SJSA1 (cell line): Measurements from ENCODE around the gene FRAS1. TPM values are rescaled to one million over a fixed set of nuclear protein-coding genes. Genes with fewer than 3 reads are reported as not detected.
"Not testable (repeated sequence)": the region's sequence is repeated elsewhere in the genome, so short reads cannot be mapped to it uniquely, and the experiment has no call there.

ENCODE experiments used
- DNase-seq, 2 experiments: peaks; one replicate each; pipeline ENCODE4 v3.0.0-alpha.2; 2015 to 2020; ENCODE audit warnings: low spot score in 2 of 2, low read depth in 1 of 2
- H3K27ac ChIP-seq: fragments of 250-450 bp; sonication (Bioruptor Pico); 2 replicates; pipeline ENCODE4 v1.5.1; 2020; ENCODE audit warnings: mild to moderate bottlenecking, moderate library complexity
- H3K27me3 ChIP-seq: fragments of 250-450 bp; sonication (Bioruptor Pico); replicated peaks from 2 replicates; pipeline ENCODE4 v1.5.1; 2020; ENCODE audit warnings: mild to moderate bottlenecking, moderate library complexity
- H3K36me3 ChIP-seq: fragments of 250-450 bp; sonication (Bioruptor Pico); 2 replicates; pipeline ENCODE4 v1.5.1; 2020; ENCODE audit warnings: mild to moderate bottlenecking
- H3K4me1 ChIP-seq: fragments of 250-450 bp; sonication (Bioruptor Pico); replicated peaks from 2 replicates; pipeline ENCODE4 v1.6.1; 2021; ENCODE audit warnings: mild to moderate bottlenecking
- H3K4me3 ChIP-seq: fragments of 250-450 bp; sonication (Bioruptor Pico); 2 replicates; pipeline ENCODE4 v1.5.1; 2020; ENCODE audit warnings: mild to moderate bottlenecking
- H3K9me3 ChIP-seq: fragments of 250-450 bp; sonication (Bioruptor Pico); replicated peaks from 2 replicates; pipeline ENCODE4 v1.5.1; 2020; ENCODE audit warnings: mild to moderate bottlenecking
- total RNA-seq: library from RNA; depleted of rRNA; stranded (reverse); fragments of >200 nt; shearing (Covaris generic); gene quantifications from 2 replicates; pipeline ENCODE4 v1.2.3, GENCODE V29; 2014

Gene FRAS1
- total RNA-seq, 1 experiment from 2014 or later = 0.21 TPM

DNA sequence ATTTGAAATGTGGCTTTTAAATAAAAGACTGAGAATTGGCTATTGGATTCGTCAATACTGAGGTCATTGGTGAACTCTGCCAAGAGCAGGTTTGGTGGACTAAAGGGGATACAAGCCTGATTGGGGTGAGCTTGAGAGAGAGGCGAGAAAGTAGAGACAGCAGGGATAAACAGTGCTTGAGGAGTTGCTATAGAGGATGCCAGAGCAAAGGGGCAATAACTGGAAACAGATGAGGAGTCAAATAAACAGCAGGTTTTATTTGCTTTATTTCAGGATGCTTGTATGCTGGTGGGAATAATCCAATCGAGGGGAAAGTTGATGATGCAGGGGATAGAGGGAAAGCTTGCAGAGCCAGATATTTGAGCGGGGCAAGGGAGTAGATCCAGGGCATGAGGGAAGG, 470.4 kb downstream of the FRAS1 start:
- Histone ChIP-seq H3K27ac (no peak overlapping the region), H3K4me3 (no peak overlapping the region), H3K27me3 (no peaks in the 10 kb centered on the region), H3K9me3 (peaks cover 4% of the 10 kb centered on the region), H3K36me3 (no peaks in the 10 kb centered on the region), H3K4me1 (peaks cover 32% of the 10 kb centered on the region)
- no peak for DNase-seq

DNA sequence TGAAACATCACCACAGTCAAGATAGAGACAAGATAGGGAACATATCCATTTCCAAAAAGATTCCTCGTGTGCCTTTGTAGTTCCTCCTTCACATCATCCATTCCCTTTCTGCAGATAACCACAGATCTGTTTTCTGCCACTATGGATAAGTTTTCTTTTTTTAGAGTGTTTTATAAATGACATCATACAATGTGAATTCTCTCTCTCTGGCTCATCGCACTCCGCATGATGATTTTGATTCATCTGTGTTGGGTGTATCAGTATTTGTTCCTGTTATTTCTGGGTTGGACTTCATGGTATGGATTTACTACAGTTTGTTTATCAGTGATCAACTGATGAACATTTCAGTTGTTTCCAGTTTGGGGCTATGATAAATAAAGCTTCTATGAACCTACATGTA, 471.2 kb downstream of the FRAS1 start:
- Histone ChIP-seq H3K27me3 (no peaks in the 10 kb centered on the region), H3K4me1 (peaks cover 32% of the 10 kb centered on the region), H3K9me3 (peaks cover 4% of the 10 kb centered on the region), H3K4me3 (no peak overlapping the region), H3K27ac (peak overlapping the region; percentile 88), H3K36me3 (no peaks in the 10 kb centered on the region)
- no peak for DNase-seq

DNA sequence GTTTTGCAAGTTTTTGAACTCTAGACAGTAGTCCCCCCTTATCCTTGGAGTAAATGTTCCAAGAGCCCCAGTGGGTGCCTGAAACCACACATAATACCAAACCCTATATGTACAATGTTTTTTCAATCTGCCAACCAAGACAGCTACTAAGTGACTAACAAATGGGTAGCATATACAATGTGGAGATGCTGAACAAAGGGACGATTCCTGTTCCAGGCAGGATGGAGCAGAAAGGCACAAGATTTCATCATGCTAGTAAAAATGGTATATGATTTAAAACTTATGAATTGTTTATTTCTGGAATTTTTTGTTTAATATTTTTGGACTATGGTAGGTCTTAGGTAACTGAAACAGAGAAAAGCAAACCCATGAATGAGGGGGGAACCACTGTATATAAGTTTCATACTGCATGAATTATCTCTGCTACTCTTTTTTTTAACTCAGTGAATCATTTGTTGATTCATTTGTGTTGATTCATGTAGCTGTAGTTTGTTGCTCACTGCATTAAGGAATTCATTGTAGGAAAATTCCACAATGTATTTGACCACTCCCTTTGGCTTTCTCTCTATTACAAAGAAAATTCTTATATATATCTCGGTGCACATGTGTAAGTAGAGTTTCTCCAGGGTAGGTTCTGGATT, 472.6 kb downstream of the FRAS1 start:
- Histone ChIP-seq H3K9me3 (peaks cover 4% of the 10 kb centered on the region), H3K36me3 (no peaks in the 10 kb centered on the region), H3K4me1 (peaks cover 45% of the 10 kb centered on the region), H3K4me3 (no peak overlapping the region), H3K27ac (peak overlapping the region; percentile 88), H3K27me3 (no peaks in the 10 kb centered on the region)
- peak in 1 of 2 experiments; percentile 72 for DNase-seq

DNA sequence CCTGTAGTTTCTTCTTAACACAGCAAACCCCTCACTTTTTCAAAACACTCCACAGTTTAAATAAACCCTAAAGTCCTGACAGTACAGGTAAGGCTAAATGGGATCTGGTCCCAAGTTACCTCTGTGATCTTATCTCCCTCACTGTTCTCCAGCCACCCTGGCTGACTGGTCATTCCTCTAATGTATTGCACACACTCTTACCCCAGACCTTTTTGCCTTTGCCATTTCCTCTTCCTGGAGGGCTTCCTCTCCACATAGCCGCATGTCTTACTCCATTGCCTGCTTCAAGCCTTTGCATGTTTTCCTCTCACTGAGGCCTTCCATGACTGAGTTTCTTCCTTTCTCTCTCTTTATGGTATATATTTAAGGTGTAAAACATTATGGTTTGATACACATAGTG, 474.9 kb downstream of the FRAS1 start:
- no peaks in the 10 kb centered on the region for H3K27me3 ChIP-seq
- peaks cover 4% of the 10 kb centered on the region for H3K9me3 ChIP-seq
- H3K4me1 ChIP-seq = peaks cover 49% of the 10 kb centered on the region
- no peak overlapping the region for H3K4me3 ChIP-seq
- no peaks in the 10 kb centered on the region for H3K36me3 ChIP-seq
- no peak overlapping the region for H3K27ac ChIP-seq
- DNase-seq = no peak

- Histone ChIP-seq H3K27ac (peak overlapping the region; percentile 77), H3K4me1 (peaks cover 35% of the 10 kb centered on the region), H3K36me3 (no peaks in the 10 kb centered on the region), H3K9me3 (peaks cover 4% of the 10 kb centered on the region), H3K27me3 (no peaks in the 10 kb centered on the region), H3K4me3 (no peak overlapping the region)
- DNase-seq = no peak
Observed at GRCh38 chr4:78533854-78534253, 476.7 kb downstream of the FRAS1 start.

- Histone ChIP-seq H3K9me3 (peaks cover 4% of the 10 kb centered on the region), H3K27me3 (no peaks in the 10 kb centered on the region), H3K4me3 (no peak overlapping the region), H3K36me3 (no peaks in the 10 kb centered on the region), H3K4me1 (peaks cover 29% of the 10 kb centered on the region), H3K27ac (peak overlapping the region; percentile 77)
- peak; percentile 43 to 57 for DNase-seq
Observed at GRCh38 chr4:78534286-78534955, 477.3 kb downstream of the FRAS1 start.

DNA sequence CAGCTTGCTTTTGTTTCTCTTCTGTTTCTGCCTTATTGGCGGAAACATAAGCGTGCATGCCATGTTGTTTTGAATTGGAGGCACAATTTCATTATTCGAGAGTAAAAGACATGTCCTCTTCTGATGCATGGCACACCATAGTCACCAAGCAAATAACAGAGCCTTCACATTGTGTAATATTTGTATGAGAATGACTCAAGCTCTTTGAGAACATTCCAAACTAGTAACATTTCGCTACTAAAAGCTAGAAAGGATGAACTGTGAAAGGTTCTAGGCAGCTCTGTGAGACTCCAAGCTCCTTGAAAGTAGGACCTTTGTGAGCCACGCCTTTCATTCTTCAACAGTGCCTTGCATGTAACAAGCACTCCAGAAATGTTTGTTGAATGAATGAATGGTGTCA, 485.2 kb downstream of the FRAS1 start:
- DNase-seq = no peak
- Histone ChIP-seq H3K27ac (no peak overlapping the region), H3K4me3 (no peak overlapping the region), H3K36me3 (no peaks in the 10 kb centered on the region), H3K9me3 (no peaks in the 10 kb centered on the region; the same call in 1 of the 2 replicates), H3K27me3 (no peaks in the 10 kb centered on the region), H3K4me1 (peaks cover 30% of the 10 kb centered on the region)

DNA sequence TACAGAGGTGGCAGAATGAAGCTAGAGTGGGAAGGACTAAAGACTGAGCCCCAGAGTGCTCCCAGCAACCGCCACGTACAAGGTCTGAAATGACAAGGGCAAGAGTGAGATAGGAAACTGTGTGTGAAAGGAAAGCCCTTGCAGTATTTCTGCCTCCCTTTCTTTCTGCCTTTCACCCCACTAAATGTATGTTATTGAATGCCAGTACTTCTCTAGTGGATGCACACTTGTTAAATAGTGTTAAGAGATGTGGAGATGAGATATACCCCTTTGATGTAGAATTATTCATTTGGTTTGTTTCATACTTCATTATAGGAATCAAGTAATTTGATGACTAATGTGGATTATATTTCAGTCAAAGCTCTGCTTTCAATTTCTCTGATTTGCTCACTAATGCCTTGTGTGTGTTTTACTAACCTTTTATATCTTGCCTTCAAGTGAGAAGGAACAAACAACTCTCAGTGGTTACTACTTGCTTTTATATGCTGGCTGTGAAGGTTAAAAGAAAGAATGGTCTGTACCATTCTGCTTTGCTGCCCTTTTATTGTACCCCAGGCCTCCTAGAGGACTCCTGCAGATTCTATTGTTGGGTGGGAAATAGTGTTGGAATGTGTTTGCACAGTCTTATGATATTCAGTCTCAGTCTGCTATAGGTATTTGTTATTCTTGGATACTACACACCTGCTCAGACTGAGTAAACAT, 486.5 kb downstream of the FRAS1 start:
- Histone ChIP-seq H3K4me1 (peaks cover 30% of the 10 kb centered on the region), H3K9me3 (no peaks in the 10 kb centered on the region; the same call in 1 of the 2 replicates), H3K27ac (no peak overlapping the region), H3K36me3 (no peaks in the 10 kb centered on the region), H3K4me3 (no peak overlapping the region), H3K27me3 (no peaks in the 10 kb centered on the region)
- no peak for DNase-seq

GRCh38 chr4:78544678-78545077, 487.6 kb downstream of the FRAS1 start:
- no peak overlapping the region for H3K4me3 ChIP-seq
- H3K36me3 ChIP-seq = no peaks in the 10 kb centered on the region
- H3K9me3 ChIP-seq = no peaks in the 10 kb centered on the region; the same call in 1 of the 2 replicates
- H3K27ac ChIP-seq = no peak overlapping the region
- no peak for DNase-seq
- H3K4me1 ChIP-seq = peaks cover 30% of the 10 kb centered on the region
- H3K27me3 ChIP-seq = no peaks in the 10 kb centered on the region

DNA sequence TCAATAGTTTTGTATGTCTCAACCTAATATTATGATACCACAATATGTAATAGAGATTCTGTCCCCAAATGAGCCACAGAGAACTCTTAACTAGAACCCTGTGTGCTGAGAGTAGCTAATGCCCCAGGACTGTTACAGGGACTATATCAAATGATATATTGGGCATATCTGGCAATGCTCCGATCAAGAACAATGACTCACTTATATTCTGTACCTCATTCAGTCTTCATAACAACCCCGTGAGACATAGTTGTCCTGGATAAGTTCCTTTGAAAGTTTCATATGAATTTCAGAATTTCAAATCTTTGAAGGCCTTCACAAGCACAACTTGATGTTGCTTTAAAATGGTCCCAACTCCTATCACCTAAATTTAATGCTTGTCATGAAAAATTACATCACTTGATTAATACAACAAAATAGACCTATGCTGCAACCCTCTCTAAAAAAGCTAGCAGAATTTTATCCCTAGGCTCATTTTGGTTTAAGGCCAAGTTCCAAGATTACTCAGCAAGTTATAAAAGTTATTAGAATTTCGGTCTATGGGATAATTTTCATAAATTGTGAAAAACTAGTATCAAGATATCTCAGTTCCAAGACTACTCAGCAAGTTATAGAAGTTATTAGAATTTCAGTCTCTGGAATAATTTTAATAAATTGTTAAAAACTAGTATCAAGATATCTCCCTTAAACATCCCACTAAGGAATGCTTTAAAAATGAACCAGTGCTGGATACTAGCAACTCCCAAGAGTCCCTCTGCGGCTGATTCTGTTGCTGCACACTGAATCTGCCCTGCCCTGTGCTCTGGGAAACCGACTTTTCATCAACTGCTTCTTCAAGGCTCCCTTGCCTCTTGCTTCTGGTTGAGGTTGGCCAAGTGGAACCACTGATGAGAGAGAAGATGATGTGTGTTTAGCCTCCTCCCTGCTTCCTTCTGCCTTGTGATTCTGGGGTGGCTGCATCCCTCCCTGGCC, 488.4 kb downstream of the FRAS1 start:
- H3K4me3 ChIP-seq = no peak overlapping the region

DNA sequence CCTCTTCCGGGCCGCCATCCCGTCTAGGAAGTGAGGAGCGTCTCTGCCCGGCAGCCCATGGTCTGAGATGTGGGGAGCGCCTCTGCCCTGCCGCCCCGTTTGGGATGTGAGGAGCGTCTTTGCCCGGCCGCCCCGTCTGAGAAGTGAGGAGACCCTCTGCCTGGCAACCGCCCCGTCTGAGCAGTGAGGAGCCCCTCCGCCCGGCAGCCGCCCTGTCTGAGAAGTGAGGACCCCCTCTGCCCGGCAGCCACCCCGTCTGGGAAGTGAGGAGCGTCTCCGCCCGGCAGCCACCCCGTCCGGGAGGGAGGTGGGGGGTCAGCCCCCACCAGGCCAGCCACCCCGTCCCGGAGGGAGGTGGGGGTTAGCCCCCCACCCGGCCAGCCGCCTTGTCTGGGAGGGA, 490.8 kb downstream of the FRAS1 start:
- H3K36me3 ChIP-seq, H3K9me3 ChIP-seq, H3K27me3 ChIP-seq, H3K4me3 ChIP-seq, DNase-seq, H3K27ac ChIP-seq: not testable (repeated sequence)
- H3K4me1 ChIP-seq = peaks cover 43% of the 10 kb centered on the region

More for the DNA sequence above, 488.4 kb downstream of the FRAS1 start:
- Histone ChIP-seq H3K36me3 (no peaks in the 10 kb centered on the region), H3K27ac (no peak overlapping the region), H3K4me1 (peaks cover 30% of the 10 kb centered on the region), H3K9me3 (no peaks in the 10 kb centered on the region; the same call in 1 of the 2 replicates), H3K27me3 (no peaks in the 10 kb centered on the region)
- DNase-seq = no peak

DNA sequence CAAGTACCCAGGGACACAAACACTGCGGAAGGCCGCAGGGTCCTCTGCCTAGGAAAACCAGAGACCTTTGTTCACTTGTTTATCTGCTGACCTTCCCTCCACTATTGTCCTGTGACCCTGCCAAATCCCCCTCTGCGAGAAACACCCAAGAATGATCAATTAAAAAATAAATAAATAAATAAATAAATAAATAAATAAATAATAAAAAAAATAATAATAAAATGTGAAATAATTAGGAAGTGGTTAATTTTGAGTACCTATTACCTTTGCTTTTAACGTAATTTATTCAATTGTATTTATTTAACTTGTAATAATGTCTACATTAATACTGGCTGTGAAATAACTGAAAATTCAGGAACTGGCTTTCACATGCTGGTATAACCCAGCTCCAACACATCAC, 491.8 kb downstream of the FRAS1 start:
- DNase-seq, H3K27ac ChIP-seq, H3K27me3 ChIP-seq, H3K4me3 ChIP-seq, H3K9me3 ChIP-seq, H3K36me3 ChIP-seq: not testable (repeated sequence)
- peaks cover 43% of the 10 kb centered on the region for H3K4me1 ChIP-seq
